Right hindlimb (tissue), 1 donor: Measurements from ENCODE around the gene CYTH1.

ENCODE experiments used
- DNase-seq: peaks from one replicate; pipeline ENCODE4 v3.0.0-alpha.2; 2018

CYTH1 gene

GRCh38 chr17:78731904-78732303 lies 50.2 kb downstream of the CYTH1 start:
- DNase-seq: no peak

- no peak for DNase-seq
Observed at GRCh38 chr17:78729641-78730040, 52.4 kb downstream of the CYTH1 start.

- DNase-seq: no peak
Observed at GRCh38 chr17:78728495-78728894, 53.6 kb downstream of the CYTH1 start.

- no peak for DNase-seq
Observed at GRCh38 chr17:78727476-78728229, 54.4 kb downstream of the CYTH1 start.

GRCh38 chr17:78727057-78727456 lies 55.0 kb downstream of the CYTH1 start:
- DNase-seq: no peak

- DNase-seq: no peak
Observed at GRCh38 chr17:78726513-78726912, 55.6 kb downstream of the CYTH1 start.

- DNase-seq: no peak
Observed at GRCh38 chr17:78725448-78726021, 56.5 kb downstream of the CYTH1 start.

GRCh38 chr17:78724999-78725398 lies 57.1 kb downstream of the CYTH1 start:
- no peak for DNase-seq

GRCh38 chr17:78724544-78724943 lies 57.5 kb downstream of the CYTH1 start:
- no peak for DNase-seq

GRCh38 chr17:78723957-78724356 lies 58.1 kb downstream of the CYTH1 start:
- DNase-seq: no peak

GRCh38 chr17:78723001-78723796 lies 58.9 kb downstream of the CYTH1 start:
- DNase-seq: peak; percentile 93

- DNase-seq: no peak
Observed at GRCh38 chr17:78722246-78722761, 59.8 kb downstream of the CYTH1 start.

- DNase-seq: no peak
Observed at GRCh38 chr17:78719630-78720298, 62.3 kb downstream of the CYTH1 start.

GRCh38 chr17:78718575-78719208 lies 63.4 kb downstream of the CYTH1 start:
- DNase-seq: no peak

GRCh38 chr17:78717431-78717980 lies 64.6 kb downstream of the CYTH1 start:
- DNase-seq: peak; percentile 55

GRCh38 chr17:78716814-78717393 lies 65.2 kb downstream of the CYTH1 start:
- peak; percentile 83 for DNase-seq

GRCh38 chr17:78716292-78716691 lies 65.8 kb downstream of the CYTH1 start:
- no peak for DNase-seq

GRCh38 chr17:78715876-78716275 lies 66.2 kb downstream of the CYTH1 start:
- DNase-seq: no peak

GRCh38 chr17:78715000-78715771 lies 66.9 kb downstream of the CYTH1 start:
- DNase-seq: no peak

- no peak for DNase-seq
Observed at GRCh38 chr17:78714534-78714933, 67.5 kb downstream of the CYTH1 start.

- no peak for DNase-seq
Observed at GRCh38 chr17:78712043-78712442, 70.0 kb downstream of the CYTH1 start.
